Measurements from ENCODE around the gene KCNH1.
"Not testable (repeated sequence)": the region's sequence is repeated elsewhere in the genome, so short reads cannot be mapped to it uniquely, and the experiment has no call there.

The KCNH1 gene

GRCh38 chr1:210669951-210670350 lies 464.0 kb downstream of the KCNH1 start:
- no peak for DNase-seq

GRCh38 chr1:210663730-210664573 lies 470.0 kb downstream of the KCNH1 start:
- no peak for DNase-seq

GRCh38 chr1:210662291-210663050 lies 471.5 kb downstream of the KCNH1 start:
- no peak for DNase-seq

GRCh38 chr1:210661520-210661919 lies 472.4 kb downstream of the KCNH1 start:
- not testable (repeated sequence) for DNase-seq

- no peak for DNase-seq
These were observed 476.1 kb downstream of the KCNH1 start for GRCh38 chr1:210657806-210658205.

GRCh38 chr1:210655511-210655910 lies 478.4 kb downstream of the KCNH1 start:
- DNase-seq, result no peak

- DNase-seq, result no peak
These were observed 479.6 kb downstream of the KCNH1 start for GRCh38 chr1:210654176-210654981.

GRCh38 chr1:210653771-210654170 lies 480.2 kb downstream of the KCNH1 start:
- DNase-seq, result no peak

- DNase-seq, result no peak
These were observed 481.5 kb downstream of the KCNH1 start for GRCh38 chr1:210652329-210652954.

GRCh38 chr1:210650403-210650802 lies 483.5 kb downstream of the KCNH1 start:
- DNase-seq, result no peak

- no peak for DNase-seq
These were observed 485.2 kb downstream of the KCNH1 start for GRCh38 chr1:210648588-210649269.

- DNase-seq, result no peak
These were observed 486.3 kb downstream of the KCNH1 start for GRCh38 chr1:210647406-210648333.

- DNase-seq, result no peak
These were observed 487.7 kb downstream of the KCNH1 start for GRCh38 chr1:210646258-210646616.

GRCh38 chr1:210645582-210646257 lies 488.2 kb downstream of the KCNH1 start:
- no peak for DNase-seq

- DNase-seq, result no peak
These were observed 492.4 kb downstream of the KCNH1 start for GRCh38 chr1:210641582-210641981.

GRCh38 chr1:210635108-210635507 lies 498.8 kb downstream of the KCNH1 start:
- DNase-seq, result no peak

- DNase-seq, result no peak
These were observed 500.3 kb downstream of the KCNH1 start for GRCh38 chr1:210633636-210634035.

- no peak for DNase-seq
These were observed 500.8 kb downstream of the KCNH1 start for GRCh38 chr1:210633140-210633539.

GRCh38 chr1:210631399-210631798 lies 502.5 kb downstream of the KCNH1 start:
- DNase-seq, result no peak

GRCh38 chr1:210629276-210629675 lies 504.7 kb downstream of the KCNH1 start:
- no peak for DNase-seq

GRCh38 chr1:210627755-210628154 lies 506.2 kb downstream of the KCNH1 start:
- no peak for DNase-seq
